Thyroid gland (tissue), 4 donors: Measurements from ENCODE around the gene FASLG.

Experiments used
- CTCF ChIP-seq, 6 experiments: fragments of 200-600 bp in 3 of 6; fragments of 450-650 bp in 3 of 6; sonication (generic) in 3 of 6; IDR thresholded peaks; one replicate each; pipeline ENCODE4 v1.5.1; 2016 to 2019; ENCODE audit warnings: antibody characterized with exemption in 6 of 6, mild to moderate bottlenecking in 2 of 6, inconsistent platforms in 1 of 6, moderate library complexity in 1 of 6
- POLR2A ChIP-seq, 2 donors: fragments of 450-650 bp; IDR thresholded peaks; one replicate each; pipeline ENCODE4 v1.6.1; 2017; ENCODE audit warnings: antibody characterized with exemption in 2 of 2, mild to moderate bottlenecking in 2 of 2, moderate library complexity in 1 of 2

DNA sequence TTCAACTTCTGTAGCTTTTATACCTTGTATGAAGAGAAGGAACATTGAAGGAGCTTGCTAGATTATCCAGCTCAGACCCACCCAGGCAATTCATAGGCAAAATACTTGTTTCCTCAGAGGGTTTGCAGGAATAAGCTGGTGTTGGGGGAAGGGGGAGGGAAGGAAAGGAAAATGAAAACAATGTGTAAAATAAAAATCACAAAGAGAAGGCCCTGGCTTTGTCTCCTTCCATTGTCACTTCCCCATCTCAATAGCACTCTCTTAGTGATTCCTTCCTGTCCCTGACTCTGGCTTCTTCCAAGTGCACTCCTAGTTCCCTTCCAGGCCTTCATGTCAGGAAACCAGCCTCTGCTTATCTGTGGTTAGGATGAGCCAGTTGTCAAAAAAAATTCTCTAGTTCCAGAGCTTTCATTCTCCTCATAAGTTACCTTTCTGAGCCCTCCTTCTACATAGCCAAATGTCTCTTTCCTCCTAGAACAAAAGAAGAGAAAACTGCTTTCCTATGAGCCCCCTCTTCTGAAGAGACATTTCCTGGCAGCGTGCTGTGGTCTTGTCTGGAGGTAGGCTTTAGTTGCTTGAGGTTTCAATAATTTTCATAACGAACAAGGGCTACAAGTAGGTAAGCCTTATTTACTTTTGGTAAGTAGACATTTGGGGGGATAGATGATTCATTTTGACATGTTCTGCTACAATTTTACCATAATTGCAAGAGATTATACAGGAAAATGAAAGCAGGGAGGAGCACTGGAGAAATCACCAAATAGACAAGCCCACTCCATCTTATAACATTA is 45.7 kb downstream of the FASLG start:
- TF ChIP-seq CTCF (IDR thresholded peaks at IDR 0.05) (no peak), POLR2A (IDR thresholded peaks at IDR 0.05) (no peak)
